Ovary (tissue), 9 donors: ENCODE data around the gene GPR65. TPM values are rescaled to one million over a fixed set of nuclear protein-coding genes. Genes with fewer than 3 reads are reported as not detected.

ENCODE experiments used
- DNase-seq, 5 donors: peaks; one replicate each; pipeline ENCODE4 v3.0.0-alpha.2; 2019 to 2020
- H3K27ac ChIP-seq, 2 donors: fragments of 200-600 bp; one replicate each; pipeline versions ENCODE4 v1.5.1 to v1.8.0; 2019 to 2022
- H3K27me3 ChIP-seq: fragments of 200-600 bp; one replicate; pipeline ENCODE4 v1.8.0; 2022
- H3K36me3 ChIP-seq: fragments of 200-600 bp; sonication (generic); one replicate; pipeline ENCODE4 v1.5.1; 2019
- H3K4me1 ChIP-seq: one replicate; pipeline ENCODE4 v1.8.1; 2013; ENCODE audit warnings: mild to moderate bottlenecking, moderate library complexity; ENCODE audit not compliant: insufficient read depth
- H3K4me3 ChIP-seq: fragments of 200-600 bp; sonication (generic); one replicate; pipeline ENCODE4 v1.5.1; 2017
- H3K9me3 ChIP-seq, 2 donors: fragments of 200-600 bp in 1 of 2; sonication (generic) in 1 of 2; one replicate each; pipeline versions ENCODE4 v1.5.1 to v1.8.1; 2013 to 2019; ENCODE audit warnings: mild to moderate bottlenecking in 1 of 2, moderate library complexity in 1 of 2
- EP300 ChIP-seq: sonication (generic); formaldehyde crosslinking; IDR thresholded peaks from one replicate; pipeline ENCODE4 v1.6.1; 2017; ENCODE audit warnings: antibody characterized with exemption
- POLR2A ChIP-seq: fragments of 450-650 bp; IDR thresholded peaks from one replicate; pipeline ENCODE4 v1.6.1; 2017; ENCODE audit warnings: antibody characterized with exemption, mild to moderate bottlenecking, moderate library complexity
- WGBS, 3 donors: extraction: QIAGEN DNeasy Blood & Tissue Kit in 1 of 3; methylation state at CpG; one replicate each; pipeline versions ENCODE4 v1.1.5 to v1.1.7; 2013 to 2017; 5-methylcytosine and 5-hydroxymethylcytosine counted together
- intact Hi-C, 4 donors: fragments of 100-400 bp; cut with DNase I; formaldehyde crosslinking; loops; one replicate each; pipeline versions ENCODE4 v1.11.0 to v1.15.1; 2022 to 2023
- polyA plus RNA-seq, 2 donors: library from polyadenylated mRNA; stranded (reverse); fragments of 200-250 nt in 1 of 2; fragments of 350-450 nt in 1 of 2; fragmentation: Illumina TruSeq in 1 of 2; extraction: RNeasy Lipid Tissue Mini Kit (QIAGEN cat#74804) in 1 of 2; gene quantifications; one replicate each; pipeline ENCODE4 v1.2.3, GENCODE V29; 2013 to 2014
- total RNA-seq, 7 donors: library from RNA; depleted of rRNA in 2 of 7; stranded (reverse); fragments of >200 nt in 2 of 7; fragmentation: NEBNext Ultra II Directional in 3 of 7; extraction: Animal tissue kit (Norgen Biotek cat#: 25700) in 3 of 7; gene quantifications; one replicate each; pipeline versions ENCODE4 v1.1.0 to v1.2.4, GENCODE V29; 2016 to 2023
- TF ChIP-seq, protein P1 (sequence below), 3 donors: fragments of 450-650 bp in 2 of 3; fragments of 200-600 bp in 1 of 3; IDR thresholded peaks; one replicate each; pipeline versions ENCODE4 v1.5.1 to v1.8.0; 2016 to 2022; ENCODE audit warnings: antibody characterized with exemption in 3 of 3, mild to moderate bottlenecking in 1 of 3
- donor health status: DM: no; HTN: no; CAD: no; lungs with moderate emphysema.
- donor health status: DM: no; HTN: no; CAD: no.
- donor health status: Bipolar disorder and iron deficiency.
- donor health status: DM: yes; HTN: yes; CAD: no.
- donor health status: DM: no; HTN: no; CAD: no.
- donor health status: DM: yes; HTN: yes; CAD: no.

GPR65 gene
- total and polyA plus RNA-seq, 9 donors: 0.19 to 2.2 (median 0.70) TPM

DNA sequence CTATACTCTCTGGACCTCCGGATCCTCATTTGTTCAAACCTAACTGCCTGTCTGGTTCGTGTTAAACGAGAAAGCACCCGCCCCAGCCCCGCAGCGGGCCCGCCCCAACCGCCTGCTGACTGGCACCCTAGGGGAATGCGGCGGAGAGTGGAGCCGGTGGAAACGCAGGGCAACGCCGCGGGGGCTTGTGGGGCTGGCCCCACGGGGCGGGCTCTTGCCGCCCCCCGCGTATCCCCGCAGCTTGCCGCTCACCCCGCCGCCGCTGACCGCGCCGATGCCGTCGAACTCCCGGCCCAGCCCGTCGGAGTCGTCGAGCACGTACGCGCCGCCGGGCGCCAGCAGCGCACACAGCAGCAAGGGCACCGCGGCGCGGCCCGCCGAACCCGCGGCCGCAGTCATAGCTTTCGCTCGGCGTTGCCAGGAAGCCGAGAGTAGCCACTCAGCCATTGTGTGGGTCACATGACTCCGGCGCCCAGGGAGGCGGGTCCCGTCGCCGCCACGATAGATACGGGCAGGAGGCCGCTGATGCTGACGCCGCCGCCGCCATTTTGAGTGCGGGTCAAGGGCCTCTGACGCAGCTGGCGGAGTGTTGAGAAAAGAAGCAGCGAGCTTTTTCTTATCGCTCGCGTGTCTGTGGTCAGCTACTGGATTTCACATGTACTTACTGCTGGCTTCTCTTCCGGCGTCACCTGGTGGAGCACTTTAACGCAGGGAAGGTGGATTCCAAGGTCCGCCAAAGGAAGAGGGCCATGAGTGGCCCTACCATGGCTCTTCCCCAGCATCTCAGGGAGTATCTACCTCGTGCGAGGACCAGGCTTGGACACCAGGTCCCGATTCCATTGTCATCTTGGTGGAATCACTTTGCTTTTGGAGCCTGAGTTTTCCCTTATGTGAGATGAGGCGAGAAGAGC, 12.0 kb upstream of the GPR65 start, which contains the start of gene GALC:
TSS of gene GALC (minus strand) at position 465 of the 911 bp plus-strand sequence. CDS start at position 447, 18 bp downstream.
- 2% methylated on average over 50 to 83 of the region's 83 CpGs for WGBS, 3 donors
- Histone ChIP-seq H3K4me3 (peak within 1 kb of the TSS; percentile 76), H3K4me1 (peaks cover 5% of the 10 kb centered on the region), H3K36me3 (no peaks in the 10 kb centered on the region), H3K27ac (peak within 1 kb of the TSS; percentile 91 to 97), H3K27me3 (no peaks in the 10 kb centered on the region), H3K9me3 (no peaks in the 10 kb centered on the region)
- DNase-seq: peak; percentile 94 to 97 (median 95)
- intact Hi-C loops: no loop called here
- TF ChIP-seq, protein P1, sequence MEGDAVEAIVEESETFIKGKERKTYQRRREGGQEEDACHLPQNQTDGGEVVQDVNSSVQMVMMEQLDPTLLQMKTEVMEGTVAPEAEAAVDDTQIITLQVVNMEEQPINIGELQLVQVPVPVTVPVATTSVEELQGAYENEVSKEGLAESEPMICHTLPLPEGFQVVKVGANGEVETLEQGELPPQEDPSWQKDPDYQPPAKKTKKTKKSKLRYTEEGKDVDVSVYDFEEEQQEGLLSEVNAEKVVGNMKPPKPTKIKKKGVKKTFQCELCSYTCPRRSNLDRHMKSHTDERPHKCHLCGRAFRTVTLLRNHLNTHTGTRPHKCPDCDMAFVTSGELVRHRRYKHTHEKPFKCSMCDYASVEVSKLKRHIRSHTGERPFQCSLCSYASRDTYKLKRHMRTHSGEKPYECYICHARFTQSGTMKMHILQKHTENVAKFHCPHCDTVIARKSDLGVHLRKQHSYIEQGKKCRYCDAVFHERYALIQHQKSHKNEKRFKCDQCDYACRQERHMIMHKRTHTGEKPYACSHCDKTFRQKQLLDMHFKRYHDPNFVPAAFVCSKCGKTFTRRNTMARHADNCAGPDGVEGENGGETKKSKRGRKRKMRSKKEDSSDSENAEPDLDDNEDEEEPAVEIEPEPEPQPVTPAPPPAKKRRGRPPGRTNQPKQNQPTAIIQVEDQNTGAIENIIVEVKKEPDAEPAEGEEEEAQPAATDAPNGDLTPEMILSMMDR (IDR thresholded peaks at IDR 0.05): peak in 2 of 3 donors; percentile 15 to 28
- TF ChIP-seq EP300: no peak
- peak; percentile 59 for TF ChIP-seq POLR2A

DNA sequence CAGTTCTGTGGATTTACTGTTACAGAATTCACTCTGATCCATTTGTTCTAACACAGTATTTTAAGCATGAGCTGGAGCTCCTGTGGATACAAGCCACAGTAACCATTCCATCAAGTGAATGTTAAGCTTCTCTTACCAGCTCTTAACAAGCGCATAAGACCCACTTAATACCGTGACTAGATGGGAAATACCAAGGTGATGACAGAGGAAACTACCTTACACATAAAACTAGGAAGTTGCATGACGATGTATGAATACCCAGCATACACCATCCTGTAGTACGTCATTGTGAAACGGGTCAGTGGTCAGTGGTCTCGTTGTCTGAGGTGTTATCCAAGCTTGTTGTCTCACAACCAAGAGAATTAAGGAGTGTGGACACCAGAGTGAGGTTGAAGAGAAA, 10.0 kb upstream of the GPR65 start:
- Histone ChIP-seq H3K27ac (no peak overlapping the region), H3K4me3 (no peak overlapping the region), H3K27me3 (no peaks in the 10 kb centered on the region), H3K4me1 (peaks cover 5% of the 10 kb centered on the region), H3K36me3 (no peaks in the 10 kb centered on the region), H3K9me3 (no peaks in the 10 kb centered on the region)
- WGBS, 3 donors: 91 to 95% (median 95%) methylated on average over 6 of the region's 6 CpGs
- TF ChIP-seq, protein P1 (IDR thresholded peaks at IDR 0.05): no peak
- TF ChIP-seq POLR2A (no peak), EP300 (no peak)
- intact Hi-C loops: no loop called here
- no peak for DNase-seq

DNA sequence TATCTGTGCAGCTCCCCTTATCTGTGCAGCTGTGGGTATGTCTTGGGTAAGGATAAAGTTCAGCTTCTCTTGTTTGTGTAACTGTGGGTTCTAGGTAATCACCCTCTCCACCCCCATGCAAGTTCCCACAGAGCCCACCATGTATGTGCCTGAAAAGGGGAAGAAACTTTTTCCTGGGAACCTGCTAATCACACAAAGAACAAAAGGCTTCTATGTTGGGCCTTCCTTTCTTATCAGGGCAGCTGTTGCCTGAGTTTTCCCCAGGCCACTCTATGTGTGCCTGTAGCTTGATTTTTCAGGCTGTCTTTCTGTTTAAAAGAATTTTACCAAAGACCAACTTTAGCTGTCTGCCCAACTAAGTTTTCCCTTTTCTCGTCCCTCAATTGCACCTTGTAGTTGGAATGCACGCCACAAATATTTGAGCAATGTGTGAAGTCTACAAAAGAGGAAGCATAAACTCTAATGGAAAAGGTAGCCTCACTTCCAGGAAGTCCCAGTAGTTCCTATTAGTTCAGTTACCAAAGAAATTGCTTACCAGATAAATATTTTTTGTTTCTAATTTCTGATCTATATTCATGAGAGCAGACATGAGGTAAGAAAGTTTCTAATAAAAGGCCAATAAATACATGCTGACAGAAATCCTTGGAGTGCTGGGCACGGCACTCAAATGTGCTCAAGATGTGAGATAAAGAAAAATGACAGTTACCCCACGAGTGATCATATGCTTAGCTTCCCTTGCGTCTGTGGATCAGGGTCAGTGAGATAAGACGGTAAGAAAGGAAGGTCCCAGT, 9.2 kb upstream of the GPR65 start:
- no peak for DNase-seq
- H3K36me3 ChIP-seq: no peaks in the 10 kb centered on the region
- no peak overlapping the region for H3K27ac ChIP-seq
- H3K9me3 ChIP-seq: no peaks in the 10 kb centered on the region
- H3K27me3 ChIP-seq: no peaks in the 10 kb centered on the region
- TF ChIP-seq, protein P1 (IDR thresholded peaks at IDR 0.05): no peak
- no peak for TF ChIP-seq EP300
- TF ChIP-seq POLR2A: no peak
- intact Hi-C loops: no loop called here
- WGBS, 3 donors: 39 to 45% (median 41%) methylated on average over 6 of the region's 6 CpGs
- no peak overlapping the region for H3K4me3 ChIP-seq
- peaks cover 2% of the 10 kb centered on the region for H3K4me1 ChIP-seq

DNA sequence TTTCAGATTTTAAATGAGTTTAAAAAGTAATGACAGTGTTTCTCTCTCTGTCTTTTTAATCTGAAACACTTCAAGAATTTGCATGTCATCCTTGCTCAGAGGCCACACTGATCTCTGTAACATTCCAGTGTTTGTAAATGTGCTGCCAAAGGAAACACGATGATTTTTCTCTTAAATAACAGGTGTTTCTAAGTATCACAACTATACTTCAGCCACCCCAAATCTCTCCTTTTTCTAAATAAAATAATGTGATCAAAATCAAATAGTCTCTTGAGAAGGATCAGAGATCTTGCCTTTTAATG, 8.7 kb upstream of the GPR65 start:
- 4 to 33% (median 4%) methylated on average over 1 of the region's 1 CpG for WGBS, 3 donors
- intact Hi-C loops: no loop called here
- H3K36me3 ChIP-seq: no peaks in the 10 kb centered on the region
- no peaks in the 10 kb centered on the region for H3K4me1 ChIP-seq
- no peak overlapping the region for H3K27ac ChIP-seq
- H3K27me3 ChIP-seq: no peaks in the 10 kb centered on the region
- TF ChIP-seq POLR2A: no peak
- TF ChIP-seq, protein P1 (IDR thresholded peaks at IDR 0.05): no peak
- no peak for TF ChIP-seq EP300
- no peak overlapping the region for H3K4me3 ChIP-seq
- DNase-seq: no peak
- H3K9me3 ChIP-seq: no peaks in the 10 kb centered on the region
